ENCODE measurements around the gene XDH.

DNA sequence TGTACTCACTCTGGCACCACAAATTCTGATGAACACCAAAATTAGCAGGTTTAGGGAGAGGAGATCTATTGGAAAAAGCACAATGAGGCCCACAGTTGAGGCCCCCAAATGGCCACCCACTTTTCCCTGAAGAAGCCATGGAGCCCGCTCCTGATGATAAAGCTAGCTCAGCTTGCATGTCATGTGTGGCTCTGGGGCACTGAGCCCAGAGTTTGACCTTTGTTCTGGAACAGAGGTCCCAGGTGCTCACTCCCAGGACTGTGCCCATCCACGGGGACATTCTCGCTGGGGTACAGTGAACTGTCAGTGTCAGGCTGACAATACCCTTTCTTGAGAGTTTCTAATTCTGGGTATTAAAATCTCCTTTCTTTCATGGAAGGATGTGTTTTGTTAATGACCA is 36.2 kb downstream of the XDH start:
- TF ChIP-seq, protein P1, sequence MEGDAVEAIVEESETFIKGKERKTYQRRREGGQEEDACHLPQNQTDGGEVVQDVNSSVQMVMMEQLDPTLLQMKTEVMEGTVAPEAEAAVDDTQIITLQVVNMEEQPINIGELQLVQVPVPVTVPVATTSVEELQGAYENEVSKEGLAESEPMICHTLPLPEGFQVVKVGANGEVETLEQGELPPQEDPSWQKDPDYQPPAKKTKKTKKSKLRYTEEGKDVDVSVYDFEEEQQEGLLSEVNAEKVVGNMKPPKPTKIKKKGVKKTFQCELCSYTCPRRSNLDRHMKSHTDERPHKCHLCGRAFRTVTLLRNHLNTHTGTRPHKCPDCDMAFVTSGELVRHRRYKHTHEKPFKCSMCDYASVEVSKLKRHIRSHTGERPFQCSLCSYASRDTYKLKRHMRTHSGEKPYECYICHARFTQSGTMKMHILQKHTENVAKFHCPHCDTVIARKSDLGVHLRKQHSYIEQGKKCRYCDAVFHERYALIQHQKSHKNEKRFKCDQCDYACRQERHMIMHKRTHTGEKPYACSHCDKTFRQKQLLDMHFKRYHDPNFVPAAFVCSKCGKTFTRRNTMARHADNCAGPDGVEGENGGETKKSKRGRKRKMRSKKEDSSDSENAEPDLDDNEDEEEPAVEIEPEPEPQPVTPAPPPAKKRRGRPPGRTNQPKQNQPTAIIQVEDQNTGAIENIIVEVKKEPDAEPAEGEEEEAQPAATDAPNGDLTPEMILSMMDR (IDR thresholded peaks at IDR 0.05), result no peak
- TF ChIP-seq EP300 (IDR thresholded peaks at IDR 0.05) (no peak), POLR2A (IDR thresholded peaks at IDR 0.05) (no peak)
